ENCODE measurements around the gene NOP10.
"Not testable (repeated sequence)": the region's sequence is repeated elsewhere in the genome, so short reads cannot be mapped to it uniquely, and the experiment has no call there.

Gene NOP10

DNA sequence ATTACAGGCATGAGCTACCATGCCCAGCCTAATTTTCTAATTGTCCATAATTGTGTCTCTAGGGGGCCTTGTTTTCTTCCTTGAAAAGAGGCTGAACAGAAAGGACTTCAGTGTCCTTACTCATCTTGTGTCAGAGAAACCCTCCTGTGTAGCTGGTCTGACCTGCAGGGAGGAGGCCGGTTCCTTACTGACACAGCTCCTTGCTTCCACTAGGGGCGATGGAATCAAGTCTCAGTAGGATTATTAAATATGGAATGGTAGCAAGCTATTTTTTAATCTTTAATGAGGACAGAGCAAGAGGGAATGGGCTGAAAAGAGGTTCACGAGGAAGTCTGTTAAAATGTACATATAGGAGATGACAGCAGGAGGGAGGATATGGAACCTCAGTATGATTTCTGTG, 15.4 kb upstream of the NOP10 start:
- DNase-seq, result no peak

DNA sequence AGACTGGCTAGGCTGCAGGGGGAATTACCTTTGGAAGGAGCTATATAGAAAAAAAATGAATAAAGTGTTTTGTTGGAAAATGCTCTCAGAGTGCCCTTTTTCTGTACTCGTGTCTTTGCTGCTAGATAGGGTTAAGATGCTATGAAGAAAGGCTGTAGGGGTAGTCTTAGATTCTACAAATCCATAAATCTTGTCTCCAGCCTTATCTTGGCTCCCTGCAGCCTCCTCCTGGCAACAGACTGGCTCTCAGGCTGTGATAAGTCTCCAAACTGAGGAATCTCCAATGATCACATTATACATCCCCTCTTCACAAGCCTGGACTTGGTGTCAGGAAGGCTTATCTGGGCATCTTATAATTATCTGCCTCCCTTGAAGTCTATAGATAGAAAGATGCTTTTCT, 14.7 kb upstream of the NOP10 start:
- no peak for DNase-seq

DNA sequence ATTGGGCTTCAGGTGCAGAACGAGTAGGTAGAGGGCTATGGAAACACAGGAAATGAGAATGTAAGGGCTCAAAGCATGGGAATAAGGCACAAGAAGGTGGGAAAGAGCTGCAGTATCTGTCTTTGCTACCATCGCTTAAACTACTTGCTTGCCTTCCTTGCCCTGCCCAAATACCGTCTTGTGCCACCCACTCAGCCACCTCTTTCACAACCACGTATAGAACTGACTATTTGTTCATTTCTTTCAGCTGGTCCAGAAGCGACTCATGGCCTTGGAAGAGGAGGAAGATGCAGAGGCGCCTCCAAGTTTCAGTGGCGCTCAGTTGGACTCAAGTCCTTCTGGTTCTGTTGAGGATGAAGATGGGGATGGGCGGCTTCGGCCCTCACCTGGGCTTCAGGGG, 12.3 kb upstream of the NOP10 start:
- DNase-seq, result no peak

DNA sequence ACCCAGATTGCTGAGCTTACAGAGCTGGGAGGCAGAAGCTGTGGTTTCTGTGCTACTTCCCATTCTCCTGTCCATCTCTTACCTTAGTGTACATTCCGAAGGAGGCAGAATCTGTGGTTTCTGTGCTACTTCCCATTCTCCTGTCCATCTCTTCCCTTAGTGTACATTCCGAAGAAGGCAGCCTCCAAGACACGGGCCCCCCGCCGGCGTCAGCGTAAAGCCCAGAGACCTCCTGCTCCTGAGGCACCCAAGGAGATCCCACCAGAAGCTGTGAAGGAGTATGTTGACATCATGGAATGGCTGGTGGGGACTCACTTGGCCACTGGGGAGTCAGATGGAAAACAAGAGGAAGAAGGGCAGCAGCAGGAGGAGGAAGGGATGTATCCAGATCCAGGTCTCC, 11.3 kb upstream of the NOP10 start:
- no peak for DNase-seq

DNA sequence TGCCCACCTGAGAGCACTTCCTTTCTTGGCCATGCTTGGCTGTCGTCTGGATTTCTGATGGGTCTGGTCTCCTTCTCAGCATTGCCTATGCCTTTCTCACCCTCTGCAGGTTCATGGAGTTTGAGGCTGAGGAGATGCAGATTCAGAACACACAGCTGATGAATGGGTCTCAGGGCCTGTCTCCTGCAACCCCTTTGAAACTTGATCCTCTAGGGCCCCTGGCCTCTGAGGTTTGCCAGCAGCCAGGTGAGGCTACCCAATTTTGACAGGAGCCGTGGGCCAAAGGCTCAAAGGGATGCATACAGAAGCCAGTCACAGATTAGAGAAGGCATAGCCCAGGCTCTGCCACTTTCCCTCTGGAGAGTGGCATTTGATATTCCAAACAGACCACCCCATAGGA, 10.7 kb upstream of the NOP10 start:
- no peak for DNase-seq

DNA sequence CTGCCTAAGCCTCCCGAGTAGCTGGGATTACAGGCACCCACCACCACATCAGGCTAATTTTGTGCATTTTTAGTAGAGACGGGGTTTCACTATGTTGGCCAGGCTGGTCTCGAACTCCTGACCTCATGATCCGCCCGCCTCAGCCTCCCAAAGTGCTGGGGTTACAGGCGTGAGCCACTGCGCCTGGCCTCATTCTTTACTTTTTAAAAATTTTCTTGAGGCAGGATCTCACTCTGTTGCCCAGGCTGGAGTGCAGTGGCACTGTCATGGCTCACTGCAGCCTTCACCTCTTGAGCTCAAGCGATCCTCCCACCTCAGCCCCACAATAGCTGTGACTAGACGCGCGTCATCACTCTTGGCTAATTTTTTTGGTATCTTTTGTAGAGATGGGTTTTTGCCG, 10.1 kb upstream of the NOP10 start:
- DNase-seq, result not testable (repeated sequence)

DNA sequence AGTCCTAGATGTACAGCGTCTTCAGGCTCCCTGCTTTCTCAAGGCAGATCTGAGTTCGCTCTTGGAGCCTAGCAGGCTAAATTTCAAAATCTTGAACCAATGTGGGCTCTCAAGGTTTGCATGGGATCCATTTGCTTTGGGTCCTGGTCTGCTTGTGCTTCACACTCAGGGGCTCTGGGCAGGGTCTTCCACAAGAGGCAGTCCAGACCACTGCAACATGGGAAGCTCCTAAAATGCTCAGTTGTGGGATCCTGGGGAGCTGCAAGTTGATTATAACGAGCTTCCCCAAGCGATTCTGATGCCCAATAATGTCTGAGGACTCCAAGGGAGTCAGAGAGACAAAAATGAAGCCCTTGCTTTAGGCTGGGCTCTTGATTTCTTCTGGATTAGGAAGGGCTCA, 6.8 kb upstream of the NOP10 start:
- no peak for DNase-seq

DNA sequence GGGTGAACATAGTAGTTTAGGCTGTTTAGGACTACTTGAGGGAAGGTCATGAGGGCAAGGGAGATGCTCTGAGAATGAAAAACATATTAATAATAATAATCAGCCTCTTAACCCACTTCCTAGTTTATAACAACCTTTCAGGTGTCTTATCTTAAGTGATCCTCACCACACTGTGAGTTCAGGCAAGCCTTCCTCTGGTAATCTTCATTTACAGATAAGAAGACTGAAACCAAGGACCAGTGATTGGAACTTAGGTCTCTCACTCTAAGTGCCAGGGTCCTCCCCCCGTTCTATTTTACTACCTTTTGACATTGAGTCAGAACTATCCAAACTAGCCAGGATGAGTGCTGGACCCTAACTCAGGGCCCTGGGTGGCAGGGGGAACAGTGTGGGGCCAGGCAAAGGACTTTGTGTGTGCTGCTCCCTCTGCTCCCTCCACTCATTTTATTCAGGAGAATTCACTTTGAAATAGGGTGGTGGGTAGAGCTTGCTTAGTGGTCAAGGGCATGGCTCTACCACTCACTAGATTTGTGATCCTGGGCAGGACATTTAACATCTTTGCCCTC, 5.9 kb upstream of the NOP10 start:
- DNase-seq, result no peak

DNA sequence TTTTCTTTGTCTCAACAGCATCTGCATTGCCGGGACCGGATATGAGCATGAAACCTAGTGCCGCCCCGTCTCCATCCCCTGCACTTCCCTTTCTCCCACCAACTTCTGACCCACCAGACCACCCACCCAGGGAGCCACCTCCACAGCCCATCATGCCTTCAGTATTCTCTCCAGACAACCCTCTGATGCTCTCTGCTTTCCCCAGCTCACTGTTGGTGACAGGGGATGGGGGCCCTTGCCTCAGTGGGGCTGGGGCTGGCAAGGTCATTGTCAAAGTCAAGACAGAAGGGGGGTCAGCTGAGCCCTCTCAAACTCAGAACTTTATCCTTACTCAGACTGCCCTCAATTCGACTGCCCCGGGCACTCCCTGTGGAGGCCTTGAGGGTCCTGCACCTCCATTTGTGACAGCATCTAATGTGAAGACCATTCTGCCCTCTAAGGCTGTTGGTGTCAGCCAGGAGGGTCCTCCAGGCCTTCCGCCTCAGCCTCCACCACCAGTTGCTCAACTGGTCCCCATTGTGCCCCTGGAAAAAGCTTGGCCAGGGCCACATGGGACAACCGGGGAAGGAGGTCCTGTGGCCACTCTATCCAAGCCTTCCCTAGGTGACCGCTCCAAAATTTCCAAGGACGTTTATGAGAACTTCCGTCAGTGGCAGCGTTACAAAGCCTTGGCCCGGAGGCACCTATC, 5.2 kb upstream of the NOP10 start:
- DNase-seq, result no peak

DNA sequence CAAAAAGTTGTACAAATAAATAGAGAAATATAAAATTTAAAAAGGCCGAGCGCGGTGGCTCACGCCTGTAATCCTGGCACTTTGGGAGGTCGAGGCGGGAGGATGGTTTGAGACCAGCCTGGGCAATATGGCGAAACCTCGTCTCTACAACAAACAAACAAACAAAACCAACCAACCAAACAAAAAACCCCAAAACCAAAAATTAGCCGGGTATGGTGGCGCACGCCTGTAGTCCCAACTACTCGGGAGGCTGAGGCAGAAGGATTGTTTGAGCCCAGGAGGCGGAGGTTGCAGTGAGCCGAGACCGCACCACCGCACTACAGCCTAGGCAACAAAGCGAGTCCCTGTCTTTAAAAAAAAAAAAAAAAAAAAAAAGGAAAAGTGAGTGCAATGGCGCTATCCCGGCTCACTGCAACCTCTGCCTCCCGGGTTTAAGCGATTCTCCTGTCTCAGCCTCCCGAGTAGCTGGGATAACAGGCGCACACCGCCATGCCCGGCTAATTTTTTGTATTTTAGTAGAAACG, 661 bp downstream of the NOP10 start:
- not testable (repeated sequence) for DNase-seq

DNA sequence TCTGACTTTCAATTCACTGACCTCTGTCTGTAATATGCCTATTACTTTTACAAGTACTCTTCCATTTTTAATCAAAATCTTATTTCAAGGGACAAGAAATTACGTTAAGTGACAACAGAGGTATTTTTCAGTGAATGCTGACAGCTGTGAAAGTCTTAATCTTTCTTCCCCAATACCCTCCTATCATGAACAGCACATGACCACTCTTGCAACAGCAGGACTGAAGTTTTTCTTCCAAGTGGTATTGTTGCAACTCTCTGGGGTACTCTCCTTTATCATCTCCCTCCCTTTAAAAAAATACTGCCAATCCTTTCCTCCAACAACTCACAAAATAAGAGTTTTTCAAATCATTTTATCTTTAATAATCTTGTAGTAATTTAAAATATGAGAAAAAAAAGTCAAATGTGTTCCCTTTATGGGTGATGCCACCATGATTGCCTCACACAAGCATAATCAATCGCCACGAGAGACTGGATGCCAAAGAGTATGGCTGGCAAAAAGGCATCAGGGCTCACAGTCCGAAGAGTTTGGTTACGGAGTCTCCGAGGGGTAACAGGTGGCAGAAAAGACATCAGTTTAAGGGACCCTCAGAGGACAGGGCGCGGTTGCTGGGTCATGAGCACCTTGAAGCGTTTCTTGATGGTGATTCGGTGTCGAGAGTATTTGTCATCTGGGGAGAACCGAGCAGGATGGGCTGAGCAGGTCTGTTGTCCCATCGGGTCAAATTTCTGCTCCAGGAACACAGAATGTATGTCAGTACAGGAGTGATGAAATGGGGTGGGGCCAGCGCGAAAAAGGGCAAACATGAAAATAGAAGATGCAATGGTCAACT, 1.3 kb downstream of the NOP10 start:
- DNase-seq, result no peak

DNA sequence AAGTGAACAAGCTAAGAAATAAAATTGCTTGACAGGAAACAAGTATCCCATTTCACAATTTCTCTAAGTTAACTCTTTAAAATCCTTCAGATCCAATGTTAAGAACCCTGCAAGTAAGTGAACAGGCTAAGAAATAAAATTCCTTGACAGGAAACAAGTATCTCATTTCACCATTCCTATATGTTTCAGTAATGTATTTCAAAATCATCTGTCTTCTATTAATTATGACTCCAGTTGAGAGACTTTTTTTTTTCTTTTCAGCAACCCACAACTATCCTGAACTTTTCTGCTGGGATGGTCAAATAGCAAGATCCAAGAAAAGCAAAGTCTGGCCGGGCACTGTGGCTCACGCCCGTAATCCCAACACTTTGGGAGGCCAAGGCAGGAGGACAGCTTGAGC, 3.0 kb downstream of the NOP10 start:
- no peak for DNase-seq

DNA sequence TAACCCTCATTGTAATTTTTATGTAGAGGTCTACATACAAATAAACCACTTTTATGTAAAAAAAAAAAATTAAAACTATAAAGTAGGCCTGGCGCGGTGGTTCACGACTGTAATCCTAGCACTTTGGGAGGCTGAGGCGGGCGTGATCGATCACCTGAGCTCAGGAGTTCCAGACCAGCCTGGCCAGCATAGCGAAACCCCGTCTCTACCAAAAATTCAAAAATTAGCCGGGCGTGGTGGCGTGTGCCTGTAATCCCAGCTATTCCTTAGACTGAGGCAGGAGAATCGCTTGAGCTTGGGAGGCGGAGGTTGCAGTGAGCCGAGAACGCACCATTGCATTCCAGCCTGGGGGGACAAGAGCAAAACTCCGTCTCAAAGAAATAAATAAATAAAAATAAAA, 4.6 kb downstream of the NOP10 start:
- no peak for DNase-seq

DNA sequence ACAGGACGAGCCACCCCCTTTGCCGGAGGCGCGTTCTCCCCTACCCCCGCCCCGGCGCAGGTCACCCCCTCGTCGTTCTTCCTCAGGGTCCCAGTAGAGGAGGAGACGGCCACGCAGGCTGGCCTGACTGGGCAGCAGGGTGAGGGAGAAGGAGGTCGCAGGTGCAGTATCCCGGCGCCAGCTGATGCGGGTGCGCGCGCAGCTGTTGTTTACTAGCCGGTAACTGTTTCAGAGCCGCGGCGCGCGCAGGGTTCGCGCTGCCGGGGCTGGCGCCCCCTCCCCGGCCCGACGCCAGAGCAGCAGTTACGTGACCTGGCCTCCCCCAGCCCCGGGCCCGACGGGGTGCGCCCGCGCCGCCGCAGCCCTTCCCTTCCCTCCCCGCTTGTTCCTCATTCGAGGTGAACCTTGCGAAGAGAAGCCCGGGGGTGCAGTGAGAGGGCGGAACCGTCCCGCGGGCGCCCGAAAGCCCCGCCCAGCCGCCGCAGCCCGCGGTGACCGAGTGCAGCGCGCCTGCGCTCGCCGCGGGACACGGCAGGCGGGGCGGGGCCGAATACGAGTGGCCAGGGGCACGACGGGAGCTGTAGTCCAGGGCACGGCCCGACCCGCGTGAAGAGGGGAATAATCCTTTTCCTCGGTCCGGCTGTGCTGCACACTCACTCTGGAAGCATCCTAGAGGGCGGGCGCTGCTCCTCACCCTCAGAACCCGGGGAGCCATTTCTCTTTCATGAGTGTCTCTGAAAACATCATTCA, 5.2 kb downstream of the NOP10 start, which contains the start of gene SLC12A6:
Gene SLC12A6, minus strand, starts transcription at position 225 of the 750 bp plus-strand sequence. CDS start 1,101 bp downstream, outside the sequence.
- peak; percentile 89 for DNase-seq

DNA sequence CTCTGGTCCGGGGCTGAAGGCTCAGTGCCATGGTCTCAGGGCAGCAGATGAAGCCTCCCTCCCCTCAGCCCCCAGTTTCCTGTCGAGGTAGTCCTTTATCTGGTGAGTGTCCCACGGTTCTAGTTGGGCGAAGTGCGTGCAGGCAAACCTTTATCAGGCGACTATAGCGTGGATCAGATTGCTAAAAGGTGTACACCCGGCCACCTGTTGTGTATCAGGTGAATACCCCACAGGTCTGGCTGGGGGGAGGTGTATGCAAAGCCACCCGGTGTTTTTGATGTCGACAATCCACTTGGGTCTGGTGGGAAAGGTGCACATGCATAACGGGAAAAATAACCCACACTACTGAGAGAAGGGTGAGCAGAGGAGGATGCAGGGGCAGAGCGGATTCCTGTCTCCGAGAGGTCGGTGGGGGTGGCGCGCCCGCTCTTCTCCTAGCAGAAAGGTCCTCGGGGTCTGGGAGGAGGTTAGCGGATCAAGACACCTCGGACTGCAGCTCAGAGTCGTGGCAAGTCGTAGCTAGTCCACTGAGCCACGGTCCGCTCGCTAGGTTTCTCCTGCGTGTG, 5.9 kb downstream of the NOP10 start:
- peak; percentile 27 for DNase-seq

DNA sequence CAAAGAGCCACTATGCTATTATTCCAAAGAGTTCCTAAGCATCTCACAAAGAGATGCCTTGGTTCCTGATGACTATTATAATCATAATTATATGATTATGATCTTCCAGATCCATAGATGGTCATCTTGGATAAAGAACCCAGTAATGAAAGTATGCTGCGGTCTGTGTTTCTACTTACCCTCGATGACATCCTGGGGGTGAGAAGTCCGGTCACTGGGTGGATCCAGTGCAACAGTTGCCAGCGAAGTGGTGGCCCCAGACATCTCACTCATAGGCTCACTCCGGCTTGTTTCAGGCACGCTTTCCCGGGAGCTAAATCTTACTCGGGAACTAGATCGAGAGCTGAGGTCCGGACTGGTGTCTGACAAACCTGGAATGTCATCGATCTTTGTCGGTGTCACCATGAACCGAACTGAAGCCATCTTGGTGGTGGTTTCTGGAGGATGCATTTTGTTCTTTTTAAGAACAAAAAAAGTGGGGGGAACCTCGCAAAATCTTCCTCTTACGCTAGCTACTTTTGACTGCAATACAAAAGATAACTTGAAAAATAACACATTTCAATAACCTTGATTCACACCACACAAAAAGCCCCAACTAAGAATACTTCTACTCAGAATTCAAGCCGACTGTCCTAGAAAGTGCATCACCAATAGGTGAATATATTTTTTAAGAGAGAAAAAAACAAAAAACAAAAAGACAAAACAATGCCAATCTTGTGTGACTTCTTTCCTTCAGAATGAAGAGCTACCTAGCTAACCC, 6.5 kb downstream of the NOP10 start:
- no peak for DNase-seq

DNA sequence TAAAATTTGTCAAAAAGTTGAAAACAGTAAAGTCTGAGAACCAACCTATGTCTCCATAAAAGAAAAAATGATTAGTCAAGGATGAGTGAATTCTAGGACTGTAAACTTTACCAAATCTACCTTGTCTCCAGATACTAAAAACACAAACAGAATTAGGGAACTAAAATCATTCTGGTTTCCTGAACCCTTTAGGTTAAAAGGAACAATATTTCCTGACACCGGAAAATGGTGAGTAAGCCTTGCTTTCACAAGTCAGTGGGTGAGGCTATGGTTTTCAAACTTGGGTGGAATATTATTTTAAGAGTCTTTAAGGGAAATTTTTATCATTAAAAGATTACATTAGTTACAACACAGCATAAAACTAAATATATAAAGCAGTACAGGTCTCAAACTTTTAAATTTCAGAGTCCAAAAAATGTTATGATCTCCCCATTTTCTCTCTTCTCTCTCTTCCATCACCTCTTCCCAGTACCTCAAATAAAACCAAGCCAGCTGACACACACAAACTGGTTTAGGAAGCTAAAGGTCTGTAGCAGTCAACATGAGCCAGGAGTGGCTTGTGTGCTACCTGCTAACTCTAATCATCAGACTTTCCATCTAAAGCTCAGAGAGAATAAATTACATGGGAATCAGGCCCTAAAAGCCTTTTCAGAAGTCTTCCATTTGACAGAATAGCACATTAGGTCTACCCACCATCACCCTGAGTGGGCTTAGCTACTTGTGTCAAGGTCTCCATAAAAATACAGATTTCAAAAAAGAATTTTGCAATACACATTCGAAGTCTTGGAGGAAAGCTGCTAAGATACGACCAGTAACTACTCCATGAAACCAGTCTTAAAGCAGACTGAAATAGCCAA, 7.5 kb downstream of the NOP10 start:
- DNase-seq, result no peak

DNA sequence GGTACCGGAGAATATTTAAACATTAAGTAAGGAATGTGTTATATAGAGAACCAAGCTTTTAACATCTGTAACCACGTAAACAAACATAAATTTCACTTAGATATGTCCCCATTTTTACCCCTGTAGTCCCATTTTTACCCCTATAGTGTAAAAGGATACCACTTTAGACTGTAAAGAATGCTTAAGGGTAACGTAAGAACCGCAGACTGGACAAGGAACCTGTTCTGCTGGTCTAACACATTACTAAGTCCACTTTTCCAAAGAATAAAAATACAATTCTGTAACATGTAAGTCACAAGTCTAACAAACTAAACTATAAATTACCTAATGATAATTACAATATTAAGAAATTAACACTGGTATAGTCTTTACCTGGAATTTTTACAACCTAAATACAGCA, 8.3 kb downstream of the NOP10 start:
- DNase-seq, result no peak

DNA sequence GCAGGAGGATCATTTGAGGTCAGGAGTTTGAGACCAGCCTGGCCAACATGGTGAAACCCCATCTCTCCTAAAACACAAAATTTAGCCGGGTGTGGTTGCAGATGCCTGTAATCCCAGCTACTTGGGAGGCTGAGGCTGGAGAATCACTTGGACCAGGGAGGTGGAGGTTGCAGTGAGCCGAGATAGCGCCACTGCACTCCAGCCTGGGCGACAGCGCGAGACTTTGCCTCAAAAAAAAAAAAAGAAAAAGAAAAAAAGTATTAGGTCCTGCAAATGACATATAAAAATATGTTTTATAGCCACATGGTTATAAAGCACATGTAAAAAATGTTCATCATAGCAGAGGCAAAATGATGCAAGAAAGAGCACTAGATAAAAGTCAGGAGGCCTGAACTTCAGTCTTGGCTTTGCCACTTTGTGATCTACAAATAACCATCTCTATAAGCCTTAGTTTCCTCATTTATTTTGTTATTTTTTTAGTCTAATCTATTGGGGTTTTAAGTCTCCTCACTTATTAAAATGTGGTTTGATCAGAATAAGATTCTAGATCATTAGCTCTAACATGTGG, 10.3 kb downstream of the NOP10 start:
- DNase-seq, result no peak

DNA sequence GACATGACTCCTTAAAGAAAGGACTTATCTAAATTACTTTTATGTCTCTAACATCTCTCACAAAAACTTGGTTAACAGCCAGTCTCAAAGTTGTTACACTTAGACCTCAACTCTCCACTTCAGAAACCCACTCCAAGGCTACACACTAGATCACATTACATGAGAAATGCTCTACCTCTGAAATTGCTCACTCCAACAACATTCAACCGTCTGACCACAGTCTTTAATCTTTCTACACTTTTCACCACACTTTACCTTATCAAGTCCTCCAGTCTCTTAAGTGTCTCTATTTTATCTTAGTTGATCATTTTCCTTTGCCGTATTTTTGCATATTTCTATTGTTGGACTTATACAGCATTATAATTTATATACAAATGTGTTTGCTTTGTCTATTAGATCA, 11.1 kb downstream of the NOP10 start:
- DNase-seq, result peak; percentile 19

DNA sequence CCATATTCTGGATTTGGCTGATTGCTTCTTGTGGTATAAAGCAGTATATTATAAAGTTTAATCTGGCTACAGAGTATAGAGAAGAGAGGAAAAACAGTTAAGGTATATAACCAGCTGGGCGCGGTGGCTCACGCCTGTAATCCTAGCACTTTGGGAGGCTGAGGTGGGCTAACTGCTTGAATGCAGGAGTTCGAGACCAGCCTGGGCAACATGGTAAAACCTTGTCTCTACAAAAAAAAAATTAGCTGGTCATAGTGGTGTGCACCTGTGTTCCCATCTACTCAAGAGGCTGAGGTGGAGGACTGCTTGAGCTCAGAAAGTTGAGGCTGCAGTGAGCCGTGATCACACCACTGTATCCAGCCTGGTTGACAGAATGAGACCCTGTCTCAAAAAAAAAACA, 12.7 kb downstream of the NOP10 start:
- no peak for DNase-seq
